T1000 (cell line): Measurements from ENCODE around the gene DSCAM.

Experiments used
- DNase-seq: peaks from one replicate; lab custom pipeline; 2025; ENCODE audit warnings: mixed read lengths; lab: John Stamatoyannopoulos, UW

Gene DSCAM

GRCh38 chr21:40652436-40652835 lies 194.5 kb downstream of the DSCAM start:
- no peak for DNase-seq

- DNase-seq = no peak
Measured at GRCh38 chr21:40647706-40648105, 199.3 kb downstream of the DSCAM start.

GRCh38 chr21:40646651-40647050 lies 200.3 kb downstream of the DSCAM start:
- no peak for DNase-seq

GRCh38 chr21:40641042-40641441 lies 205.9 kb downstream of the DSCAM start:
- DNase-seq = no peak

- no peak for DNase-seq
Measured at GRCh38 chr21:40640266-40640789, 206.6 kb downstream of the DSCAM start.

- DNase-seq = no peak
Measured at GRCh38 chr21:40639616-40640194, 207.3 kb downstream of the DSCAM start.

- no peak for DNase-seq
Measured at GRCh38 chr21:40638466-40639251, 208.3 kb downstream of the DSCAM start.

- no peak for DNase-seq
Measured at GRCh38 chr21:40636026-40636425, 210.9 kb downstream of the DSCAM start.

GRCh38 chr21:40635391-40635790 lies 211.6 kb downstream of the DSCAM start:
- no peak for DNase-seq

- DNase-seq = no peak
Measured at GRCh38 chr21:40634141-40634540, 212.8 kb downstream of the DSCAM start.

- no peak for DNase-seq
Measured at GRCh38 chr21:40633048-40633447, 213.9 kb downstream of the DSCAM start.

- no peak for DNase-seq
Measured at GRCh38 chr21:40631211-40631610, 215.7 kb downstream of the DSCAM start.

- DNase-seq = no peak
Measured at GRCh38 chr21:40625991-40626390, 221.0 kb downstream of the DSCAM start.

- DNase-seq = no peak
Measured at GRCh38 chr21:40623528-40623927, 223.4 kb downstream of the DSCAM start.

- no peak for DNase-seq
Measured at GRCh38 chr21:40622531-40622930, 224.4 kb downstream of the DSCAM start.

GRCh38 chr21:40620386-40621145 lies 226.4 kb downstream of the DSCAM start:
- no peak for DNase-seq

- DNase-seq = no peak
Measured at GRCh38 chr21:40618191-40618973, 228.6 kb downstream of the DSCAM start.

- DNase-seq = no peak
Measured at GRCh38 chr21:40616377-40616704, 230.6 kb downstream of the DSCAM start.

GRCh38 chr21:40615505-40616376 lies 231.2 kb downstream of the DSCAM start:
- no peak for DNase-seq

- DNase-seq = no peak
Measured at GRCh38 chr21:40613546-40614030, 233.4 kb downstream of the DSCAM start.

GRCh38 chr21:40610345-40610744 lies 236.6 kb downstream of the DSCAM start:
- no peak for DNase-seq
